Dermis blood vessel endothelial cell (primary cell): ENCODE measurements around the gene MFSD11. TPM values are rescaled to one million over a fixed set of nuclear protein-coding genes. Genes with fewer than 3 reads are reported as not detected.
"Not testable (repeated sequence)": the region's sequence is repeated elsewhere in the genome, so short reads cannot be mapped to it uniquely, and the experiment has no call there.

Source experiments
- DNase-seq: peaks from one replicate; pipeline ENCODE4 v3.0.0; 2010
- total RNA-seq: library from RNA; depleted of rRNA; stranded (reverse); fragments of >200 nt; gene quantifications from 2 replicates; pipeline ENCODE4 v1.2.3, GENCODE V29; 2014

Gene MFSD11
- total RNA-seq, 1 donor from 2014 or later = 37.8 TPM

GRCh38 chr17:76709077-76709950 lies 28.6 kb upstream of the MFSD11 start:
- DNase-seq = peak; percentile 75

GRCh38 chr17:76709951-76710862 lies 27.7 kb upstream of the MFSD11 start:
- peak; percentile 39 for DNase-seq

GRCh38 chr17:76710863-76711611 lies 26.9 kb upstream of the MFSD11 start, which contains the start of gene MXRA7:
Gene MXRA7, minus strand, starts transcription at chr17:76710965. Its CDS starts 19 bp downstream, at chr17:76710946.
- DNase-seq = peak; percentile 72

GRCh38 chr17:76712321-76712720 lies 25.6 kb upstream of the MFSD11 start:
- not testable (repeated sequence) for DNase-seq

GRCh38 chr17:76713765-76714164 lies 24.2 kb upstream of the MFSD11 start:
- no peak for DNase-seq

GRCh38 chr17:76714336-76714735 lies 23.6 kb upstream of the MFSD11 start:
- DNase-seq = no peak

- peak; percentile 72 for DNase-seq
Observed at GRCh38 chr17:76714822-76715495, 23.0 kb upstream of the MFSD11 start.

GRCh38 chr17:76715496-76715830 lies 22.5 kb upstream of the MFSD11 start:
- no peak for DNase-seq

GRCh38 chr17:76716146-76716838 lies 21.6 kb upstream of the MFSD11 start:
- peak; percentile 76 for DNase-seq

- no peak for DNase-seq
Observed at GRCh38 chr17:76716839-76717215, 21.1 kb upstream of the MFSD11 start.

GRCh38 chr17:76718516-76718915 lies 19.4 kb upstream of the MFSD11 start:
- no peak for DNase-seq

- no peak for DNase-seq
Observed at GRCh38 chr17:76720211-76720610, 17.7 kb upstream of the MFSD11 start.

GRCh38 chr17:76720941-76721340 lies 17.0 kb upstream of the MFSD11 start:
- DNase-seq = no peak

GRCh38 chr17:76721463-76721862 lies 16.5 kb upstream of the MFSD11 start:
- DNase-seq = no peak

GRCh38 chr17:76722279-76722678 lies 15.6 kb upstream of the MFSD11 start:
- DNase-seq = no peak

GRCh38 chr17:76722977-76723376 lies 14.9 kb upstream of the MFSD11 start:
- not testable (repeated sequence) for DNase-seq

GRCh38 chr17:76723812-76724211 lies 14.1 kb upstream of the MFSD11 start:
- no peak for DNase-seq

- peak; percentile 56 for DNase-seq
Observed at GRCh38 chr17:76725580-76726230, 12.2 kb upstream of the MFSD11 start.

- DNase-seq = peak; percentile 97
Observed at GRCh38 chr17:76726231-76726775, 11.6 kb upstream of the MFSD11 start, which contains the start of gene JMJD6. Gene JMJD6, minus strand, starts transcription at chr17:76726606. Its CDS starts 131 bp downstream, at chr17:76726475.
